Sigmoid colon (tissue), 4 donors: ENCODE measurements around the gene FCAR.
"Not testable (repeated sequence)": the region's sequence is repeated elsewhere in the genome, so short reads cannot be mapped to it uniquely, and the experiment has no call there.

Experiments
- EP300 ChIP-seq, 4 donors: sonication (generic); formaldehyde crosslinking; IDR thresholded peaks; one replicate each; pipeline ENCODE4 v1.6.1; 2017; ENCODE audit warnings: antibody characterized with exemption in 4 of 4
- POLR2A ChIP-seq, 2 donors: fragments of 450-650 bp; IDR thresholded peaks; one replicate each; pipeline ENCODE4 v1.6.1; 2016; ENCODE audit warnings: antibody characterized with exemption in 2 of 2, mild to moderate bottlenecking in 2 of 2, moderate library complexity in 2 of 2
- POLR2AphosphoS5 ChIP-seq, 4 donors: sonication (generic); formaldehyde crosslinking; IDR thresholded peaks; one replicate each; pipeline ENCODE4 v1.6.1; 2017; ENCODE audit warnings: antibody characterized with exemption in 4 of 4
- TF ChIP-seq, protein P1 (sequence below), 4 experiments: fragments of 450-650 bp in 3 of 4; fragments of 200-600 bp in 1 of 4; IDR thresholded peaks; one replicate each; pipeline ENCODE4 v1.5.1; 2016 to 2019; ENCODE audit warnings: antibody characterized with exemption in 4 of 4, mild to moderate bottlenecking in 3 of 4, moderate library complexity in 2 of 4

GRCh38 chr19:54863459-54863858, 10.6 kb upstream of the FCAR start:
- TF ChIP-seq, protein P1, sequence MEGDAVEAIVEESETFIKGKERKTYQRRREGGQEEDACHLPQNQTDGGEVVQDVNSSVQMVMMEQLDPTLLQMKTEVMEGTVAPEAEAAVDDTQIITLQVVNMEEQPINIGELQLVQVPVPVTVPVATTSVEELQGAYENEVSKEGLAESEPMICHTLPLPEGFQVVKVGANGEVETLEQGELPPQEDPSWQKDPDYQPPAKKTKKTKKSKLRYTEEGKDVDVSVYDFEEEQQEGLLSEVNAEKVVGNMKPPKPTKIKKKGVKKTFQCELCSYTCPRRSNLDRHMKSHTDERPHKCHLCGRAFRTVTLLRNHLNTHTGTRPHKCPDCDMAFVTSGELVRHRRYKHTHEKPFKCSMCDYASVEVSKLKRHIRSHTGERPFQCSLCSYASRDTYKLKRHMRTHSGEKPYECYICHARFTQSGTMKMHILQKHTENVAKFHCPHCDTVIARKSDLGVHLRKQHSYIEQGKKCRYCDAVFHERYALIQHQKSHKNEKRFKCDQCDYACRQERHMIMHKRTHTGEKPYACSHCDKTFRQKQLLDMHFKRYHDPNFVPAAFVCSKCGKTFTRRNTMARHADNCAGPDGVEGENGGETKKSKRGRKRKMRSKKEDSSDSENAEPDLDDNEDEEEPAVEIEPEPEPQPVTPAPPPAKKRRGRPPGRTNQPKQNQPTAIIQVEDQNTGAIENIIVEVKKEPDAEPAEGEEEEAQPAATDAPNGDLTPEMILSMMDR (IDR thresholded peaks at IDR 0.05): not testable (repeated sequence)
- TF ChIP-seq POLR2A, POLR2AphosphoS5, EP300 (IDR thresholded peaks at IDR 0.05): not testable (repeated sequence)
